Mesothelial cell of epicardium (in vitro differentiated cells): Measurements from ENCODE around the gene ZNF345. TPM values are rescaled to one million over a fixed set of nuclear protein-coding genes. Genes with fewer than 3 reads are reported as not detected.

Experiments used
- DNase-seq, 2 experiments: peaks; one replicate each; pipeline ENCODE4 v3.0.0; 2021; ENCODE audit warnings: low spot score in 2 of 2; ENCODE audit not compliant: unreplicated experiment in 2 of 2
- H3K27ac Mint-ChIP-seq: 2 replicates; pipeline ENCODE4 v1.8.0; 2021; ENCODE audit warnings: mixed read lengths
- H3K27me3 Mint-ChIP-seq: 2 replicates; pipeline ENCODE4 v1.8.0; 2021; ENCODE audit warnings: low read depth, mixed read lengths
- H3K36me3 Mint-ChIP-seq: 2 replicates; pipeline ENCODE4 v1.8.0; 2021; ENCODE audit warnings: mixed read lengths
- H3K4me1 Mint-ChIP-seq: 2 replicates; pipeline ENCODE4 v1.8.0; 2021; ENCODE audit warnings: mixed read lengths
- H3K4me3 Mint-ChIP-seq: 2 replicates; pipeline ENCODE4 v1.8.0; 2021; ENCODE audit warnings: mild to moderate bottlenecking, moderate library complexity, mixed read lengths
- H3K9me3 Mint-ChIP-seq: 2 replicates; pipeline ENCODE4 v1.8.0; 2021; ENCODE audit warnings: mixed read lengths
- CTCF ChIP-seq: fragments of 200-600 bp; sonication (generic); IDR thresholded peaks from one replicate; pipeline ENCODE4 v1.5.0; 2021; ENCODE audit warnings: antibody characterized with exemption; ENCODE audit not compliant: unreplicated experiment
- total RNA-seq: library from RNA; stranded (reverse); gene quantifications from 3 replicates; pipeline ENCODE4 v1.2.1, GENCODE V29; 2021

Gene ZNF345
- total RNA-seq = 14.0 to 15.8 TPM (median 15.2 TPM) in 3 replicates

- Mint-ChIP-seq H3K4me3 (no peak within 1 kb of the TSS), H3K36me3 (peaks cover 45% of the 10 kb centered on the region), H3K27ac (no peak within 1 kb of the TSS), H3K27me3 (no peaks in the 10 kb centered on the region), H3K9me3 (peaks cover 20% of the 10 kb centered on the region), H3K4me1 (peaks cover 3% of the 10 kb centered on the region)
- DNase-seq = peak; percentile 80 to 86
- TF ChIP-seq CTCF = no peak
These were observed at the start of gene ZNF345 for GRCh38 chr19:36850559-36851442. Gene ZNF345 (plus strand): TSS chr19:36850876. CDS start chr19:36876831, 25,955 bp downstream.

- H3K27me3 Mint-ChIP-seq = no peaks in the 10 kb centered on the region
These were observed 45.3 kb upstream of the ZNF345 start for GRCh38 chr19:36805364-36805763.

GRCh38 chr19:36807029-36807428 lies 43.6 kb upstream of the ZNF345 start:
- Mint-ChIP-seq H3K36me3 (peaks cover 54% of the 10 kb centered on the region), H3K9me3 (peaks cover 64% of the 10 kb centered on the region), H3K4me1 (no peaks in the 10 kb centered on the region), H3K27ac (no peak overlapping the region), H3K27me3 (no peaks in the 10 kb centered on the region), H3K4me3 (no peak overlapping the region)
- TF ChIP-seq CTCF = no peak
- no peak for DNase-seq

More at GRCh38 chr19:36805364-36805763, 45.3 kb upstream of the ZNF345 start:
- Mint-ChIP-seq H3K4me1 (no peaks in the 10 kb centered on the region), H3K27ac (no peak overlapping the region), H3K36me3 (peaks cover 51% of the 10 kb centered on the region), H3K4me3 (no peak overlapping the region), H3K9me3 (peaks cover 52% of the 10 kb centered on the region)
- no peak for TF ChIP-seq CTCF
- DNase-seq = no peak

GRCh38 chr19:36819130-36819630 lies 31.5 kb upstream of the ZNF345 start:
- H3K27ac Mint-ChIP-seq = no peak overlapping the region
- peaks cover 84% of the 10 kb centered on the region for H3K36me3 Mint-ChIP-seq
- H3K9me3 Mint-ChIP-seq = peaks cover 53% of the 10 kb centered on the region
- DNase-seq = no peak
- H3K27me3 Mint-ChIP-seq = no peaks in the 10 kb centered on the region
- no peak overlapping the region for H3K4me3 Mint-ChIP-seq
- TF ChIP-seq CTCF = no peak
- no peaks in the 10 kb centered on the region for H3K4me1 Mint-ChIP-seq

GRCh38 chr19:36821758-36822157 lies 28.9 kb upstream of the ZNF345 start:
- peaks cover 69% of the 10 kb centered on the region for H3K9me3 Mint-ChIP-seq

More at GRCh38 chr19:36821758-36822157, 28.9 kb upstream of the ZNF345 start:
- no peak for DNase-seq
- Mint-ChIP-seq H3K4me3 (no peak overlapping the region), H3K27ac (no peak overlapping the region), H3K27me3 (no peaks in the 10 kb centered on the region), H3K36me3 (peaks cover 85% of the 10 kb centered on the region), H3K4me1 (no peaks in the 10 kb centered on the region)
- TF ChIP-seq CTCF = no peak
